Measurements from ENCODE around the gene CASP1. TPM values are rescaled to one million over a fixed set of nuclear protein-coding genes. Genes with fewer than 3 reads are reported as not detected.

Gene CASP1
- total RNA-seq, 1 donor from 2014 or later, result 36.7 TPM

DNA sequence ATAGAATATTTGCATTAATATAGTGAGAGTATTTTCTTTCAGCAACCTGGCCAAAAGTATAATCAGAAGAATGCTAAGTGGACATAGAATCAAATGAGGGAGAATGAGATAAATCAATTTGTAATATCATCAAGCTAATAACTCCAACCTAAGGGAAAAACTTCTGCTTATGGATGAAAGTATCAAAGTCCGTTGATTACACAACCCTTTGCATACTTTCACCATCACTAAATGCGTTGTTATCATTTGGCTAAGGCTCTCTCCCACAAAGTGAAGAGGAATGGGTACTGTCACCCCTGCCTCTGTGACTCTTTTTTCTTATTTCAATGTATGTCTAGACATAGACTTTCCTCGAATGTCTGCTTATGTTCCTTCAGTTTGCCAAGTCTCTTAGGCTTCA is 50.1 kb downstream of the CASP1 start:
- no peak for DNase-seq (ENCODE audit: low spot score)

DNA sequence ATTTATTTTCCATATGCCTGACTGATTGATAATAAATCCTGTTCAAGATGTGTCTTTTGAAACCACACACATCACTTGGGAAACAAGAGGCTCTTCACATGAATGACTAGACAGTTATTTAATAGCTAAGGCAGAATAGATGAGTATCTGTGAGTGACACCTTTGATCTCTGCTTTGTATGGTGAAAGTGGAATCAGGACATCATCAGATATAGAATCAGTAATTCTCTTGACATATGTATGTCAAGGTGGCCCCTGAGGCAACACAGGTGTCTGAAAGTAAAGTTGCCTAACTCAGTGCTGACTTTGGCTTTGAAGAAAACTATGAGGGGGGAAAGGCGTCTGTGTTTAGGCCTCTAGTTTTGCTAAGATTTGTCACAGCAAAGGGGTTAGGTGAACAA is 55.1 kb downstream of the CASP1 start:
- no peak for DNase-seq (ENCODE audit: low spot score)

Other genes starting within 250 kb of the CASP1 start
- gene CASP12, start 136.7 kb downstream of the CASP1 start, total RNA-seq, result 2.0 TPM
- 50.9 TPM for gene CASP4, start 66.6 kb downstream of the CASP1 start, total RNA-seq
- not detected for gene CASP5, start 12.0 kb downstream of the CASP1 start, total RNA-seq
- 22.8 TPM for gene CARD16, start 10.2 kb upstream of the CASP1 start, total RNA-seq
- not detected for gene CARD18, start 104.6 kb upstream of the CASP1 start, total RNA-seq